ENCODE measurements around the gene FEM1A.

- no peak for TF ChIP-seq POLR2A (IDR thresholded peaks at IDR 0.05)
- no peak for TF ChIP-seq CTCF (IDR thresholded peaks at IDR 0.05)
Observed at GRCh38 chr19:4815426-4816201, 24.1 kb downstream of the FEM1A start.
